Measurements from ENCODE around the gene LEO1.
A peak's percentile ranks its signal among the peaks of the same experiment; 100 is the strongest.

The LEO1 gene

DNA sequence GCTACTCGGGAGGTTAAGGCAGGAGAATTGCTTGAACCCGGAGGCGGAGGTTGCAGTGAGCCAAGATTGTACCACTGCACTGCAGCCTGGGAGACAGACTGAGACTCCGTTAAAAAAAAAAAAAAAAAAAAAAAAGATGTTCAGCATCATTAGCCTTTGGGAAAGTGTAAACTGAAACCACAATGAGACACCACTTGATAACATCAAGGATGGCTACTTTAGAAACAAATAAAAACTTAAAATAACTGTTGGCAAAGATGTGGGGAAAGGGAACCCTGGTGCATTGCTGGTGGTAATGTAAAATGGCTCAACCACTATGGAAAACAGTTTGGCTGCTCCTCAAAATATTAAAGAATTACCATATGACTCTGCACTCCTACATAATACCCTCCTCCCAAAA, 1.9 kb downstream of the LEO1 start:
- peaks cover 59% of the 10 kb centered on the region for H3K79me2 ChIP-seq (ENCODE audit: insufficient read depth, low read length)

DNA sequence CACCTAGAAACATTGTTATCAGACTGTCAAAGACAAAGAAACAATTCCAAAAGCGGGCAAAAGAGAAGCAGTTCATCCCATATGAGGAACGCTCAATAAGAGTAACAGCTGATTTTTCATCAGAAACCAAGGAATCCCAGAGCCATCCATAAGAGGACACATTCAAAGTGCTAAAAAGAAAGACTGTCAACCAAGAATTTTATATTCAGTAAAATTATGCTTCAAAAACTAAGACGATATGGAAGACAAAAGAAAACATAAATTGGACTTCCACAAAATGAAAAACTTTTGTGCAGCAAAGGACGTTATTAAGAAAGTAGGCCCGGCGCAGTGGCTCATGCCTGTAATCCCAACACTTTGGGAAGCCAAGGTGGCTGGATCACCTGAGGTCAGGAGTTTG, 4.0 kb downstream of the LEO1 start:
- Histone ChIP-seq H3K9ac (ENCODE audit: low read length) (no peak overlapping the region), H3K9me3 (ENCODE audit: low read length) (peaks cover 6% of the 10 kb centered on the region), H3K79me2 (ENCODE audit: insufficient read depth, low read length) (peaks cover 62% of the 10 kb centered on the region), H3K4me3 (ENCODE audit: low read depth, low read length, poor library complexity, severe bottlenecking) (no peak overlapping the region), H4K20me1 (ENCODE audit: insufficient read depth, low read length) (no peaks in the 10 kb centered on the region), H2AFZ (ENCODE audit: low read length) (no peak overlapping the region), H3K36me3 (ENCODE audit: insufficient read depth, low read length) (peaks cover 31% of the 10 kb centered on the region), H3K9me2 (ENCODE audit: low read depth, low read length) (no peaks in the 10 kb centered on the region), H3K27ac (ENCODE audit: low read depth, low read length, poor library complexity, severe bottlenecking) (no peak overlapping the region), H3K4me1 (ENCODE audit: insufficient read depth, low read length, severe bottlenecking) (peaks cover 20% of the 10 kb centered on the region), H3F3A (ENCODE audit: insufficient read depth, low read length) (no peaks in the 10 kb centered on the region), H3K27me3 (ENCODE audit: insufficient read depth, low read length) (no peaks in the 10 kb centered on the region), H3K4me2 (ENCODE audit: low read length) (no peak overlapping the region)
- no peak for TF ChIP-seq EZH2 (IDR thresholded peaks at IDR 0.05; ENCODE audit: borderline replicate concordance, low read length)
- TF ChIP-seq, protein P1, sequence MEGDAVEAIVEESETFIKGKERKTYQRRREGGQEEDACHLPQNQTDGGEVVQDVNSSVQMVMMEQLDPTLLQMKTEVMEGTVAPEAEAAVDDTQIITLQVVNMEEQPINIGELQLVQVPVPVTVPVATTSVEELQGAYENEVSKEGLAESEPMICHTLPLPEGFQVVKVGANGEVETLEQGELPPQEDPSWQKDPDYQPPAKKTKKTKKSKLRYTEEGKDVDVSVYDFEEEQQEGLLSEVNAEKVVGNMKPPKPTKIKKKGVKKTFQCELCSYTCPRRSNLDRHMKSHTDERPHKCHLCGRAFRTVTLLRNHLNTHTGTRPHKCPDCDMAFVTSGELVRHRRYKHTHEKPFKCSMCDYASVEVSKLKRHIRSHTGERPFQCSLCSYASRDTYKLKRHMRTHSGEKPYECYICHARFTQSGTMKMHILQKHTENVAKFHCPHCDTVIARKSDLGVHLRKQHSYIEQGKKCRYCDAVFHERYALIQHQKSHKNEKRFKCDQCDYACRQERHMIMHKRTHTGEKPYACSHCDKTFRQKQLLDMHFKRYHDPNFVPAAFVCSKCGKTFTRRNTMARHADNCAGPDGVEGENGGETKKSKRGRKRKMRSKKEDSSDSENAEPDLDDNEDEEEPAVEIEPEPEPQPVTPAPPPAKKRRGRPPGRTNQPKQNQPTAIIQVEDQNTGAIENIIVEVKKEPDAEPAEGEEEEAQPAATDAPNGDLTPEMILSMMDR (IDR thresholded peaks at IDR 0.05; ENCODE audit: low read length) = no peak

More for the DNA sequence above, 1.9 kb downstream of the LEO1 start:
- H3K4me1 ChIP-seq (ENCODE audit: insufficient read depth, low read length, severe bottlenecking) = peaks cover 20% of the 10 kb centered on the region
- no peaks in the 10 kb centered on the region for H4K20me1 ChIP-seq (ENCODE audit: insufficient read depth, low read length)
- H3K27ac ChIP-seq (ENCODE audit: low read depth, low read length, poor library complexity, severe bottlenecking) = no peak overlapping the region
- no peaks in the 10 kb centered on the region for H3K27me3 ChIP-seq (ENCODE audit: insufficient read depth, low read length)
- peaks cover 6% of the 10 kb centered on the region for H3K9me3 ChIP-seq (ENCODE audit: low read length)
- H3K9me2 ChIP-seq (ENCODE audit: low read depth, low read length) = no peaks in the 10 kb centered on the region
- H3K4me3 ChIP-seq (ENCODE audit: low read depth, low read length, poor library complexity, severe bottlenecking) = peak overlapping the region; percentile 97
- H3F3A ChIP-seq (ENCODE audit: insufficient read depth, low read length) = no peaks in the 10 kb centered on the region
- peak overlapping the region; percentile 97; the same call in 1 of the 2 replicates for H3K9ac ChIP-seq (ENCODE audit: low read length)
- no peak overlapping the region for H2AFZ ChIP-seq (ENCODE audit: low read length)
- H3K4me2 ChIP-seq (ENCODE audit: low read length) = peak overlapping the region; percentile 85
- TF ChIP-seq EZH2 (IDR thresholded peaks at IDR 0.05; ENCODE audit: borderline replicate concordance, low read length) = no peak
- TF ChIP-seq, protein P1 (IDR thresholded peaks at IDR 0.05; ENCODE audit: low read length) = no peak
- H3K36me3 ChIP-seq (ENCODE audit: insufficient read depth, low read length) = peaks cover 25% of the 10 kb centered on the region; the same call in 1 of the 2 replicates

DNA sequence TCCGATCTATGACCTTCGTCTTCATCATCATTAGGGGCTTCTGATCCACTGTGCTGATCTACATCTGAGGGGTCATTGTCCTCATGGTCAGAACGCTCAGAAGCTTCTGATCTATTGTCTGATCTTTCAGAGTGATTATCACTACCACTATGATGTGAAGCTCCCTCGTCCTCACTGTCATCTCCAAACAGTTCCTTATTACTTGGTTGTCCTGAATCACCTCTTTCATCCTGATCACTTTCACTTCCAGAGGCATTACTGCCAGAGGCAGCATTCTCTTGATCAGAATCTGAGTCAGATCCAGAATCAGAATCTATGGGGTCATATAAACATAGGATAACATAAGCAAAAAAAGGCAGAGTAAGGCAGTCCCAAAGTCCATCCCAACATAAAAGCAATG, 5.4 kb downstream of the LEO1 start:
- no peaks in the 10 kb centered on the region for H3F3A ChIP-seq (ENCODE audit: insufficient read depth, low read length)
- H3K4me1 ChIP-seq (ENCODE audit: insufficient read depth, low read length, severe bottlenecking) = peaks cover 15% of the 10 kb centered on the region
- peaks cover 6% of the 10 kb centered on the region for H3K9me3 ChIP-seq (ENCODE audit: low read length)
- no peaks in the 10 kb centered on the region for H3K27me3 ChIP-seq (ENCODE audit: insufficient read depth, low read length)
- H3K4me2 ChIP-seq (ENCODE audit: low read length) = no peak overlapping the region
- peaks cover 45% of the 10 kb centered on the region for H3K36me3 ChIP-seq (ENCODE audit: insufficient read depth, low read length)
- no peak for TF ChIP-seq EZH2 (IDR thresholded peaks at IDR 0.05; ENCODE audit: borderline replicate concordance, low read length)
- TF ChIP-seq, protein P1 (IDR thresholded peaks at IDR 0.05; ENCODE audit: low read length) = no peak
- no peak overlapping the region for H3K27ac ChIP-seq (ENCODE audit: low read depth, low read length, poor library complexity, severe bottlenecking)
- H3K9ac ChIP-seq (ENCODE audit: low read length) = no peak overlapping the region
- H3K79me2 ChIP-seq (ENCODE audit: insufficient read depth, low read length) = peaks cover 59% of the 10 kb centered on the region
- H4K20me1 ChIP-seq (ENCODE audit: insufficient read depth, low read length) = no peaks in the 10 kb centered on the region
- H3K4me3 ChIP-seq (ENCODE audit: low read depth, low read length, poor library complexity, severe bottlenecking) = no peak overlapping the region
- H3K9me2 ChIP-seq (ENCODE audit: low read depth, low read length) = no peaks in the 10 kb centered on the region
- H2AFZ ChIP-seq (ENCODE audit: low read length) = no peak overlapping the region
